Skeletal muscle cell (primary cell): Measurements from ENCODE around the gene TCF12.
A peak's percentile ranks its signal among the peaks of the same experiment; 100 is the strongest.

ENCODE experiments used
- DNase-seq: peaks from one replicate; pipeline ENCODE4 v3.0.0-alpha.2; 2010; ENCODE audit warnings: low read depth
- H3K4me3 ChIP-seq: 2 replicates; pipeline ENCODE4 v1.5.1; 2011; ENCODE audit warnings: low read depth, mild to moderate bottlenecking, control low read depth, low read length, moderate library complexity

TCF12 gene

DNA sequence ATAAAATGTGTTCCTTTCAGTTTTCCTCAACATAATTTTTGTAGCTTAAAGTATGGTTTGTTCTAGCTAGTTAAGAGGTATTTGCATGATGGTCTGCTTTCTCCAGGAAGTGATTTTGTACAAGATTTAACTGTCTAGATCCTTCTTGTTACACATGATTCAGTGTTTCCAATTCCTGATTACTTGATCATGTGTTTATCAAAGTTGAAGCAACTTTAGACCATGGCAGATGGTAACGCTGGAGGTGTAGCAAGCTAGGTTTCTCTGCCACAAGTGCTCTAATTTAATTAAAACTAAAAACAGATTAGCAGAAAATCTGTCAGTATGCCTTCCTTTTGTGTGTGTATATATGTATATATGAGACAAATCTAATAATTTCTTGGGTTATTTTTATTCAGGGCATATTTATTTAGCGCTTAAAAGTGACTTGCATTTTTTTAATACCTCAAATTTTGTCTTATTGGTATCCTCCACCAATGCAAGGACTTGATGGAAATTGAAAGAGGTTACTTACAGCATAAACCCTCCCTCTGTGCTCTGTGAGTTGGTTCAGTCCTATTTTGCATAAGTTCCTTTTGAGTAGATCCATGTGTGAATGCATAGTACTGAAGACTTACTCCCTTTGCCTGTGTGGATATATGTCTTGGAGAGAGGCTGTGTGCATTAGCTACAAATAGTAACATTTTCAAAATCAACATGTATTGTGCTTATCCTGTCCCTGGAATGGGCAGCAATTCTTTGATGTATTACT, 300.6 kb downstream of the TCF12 start:
- H3K4me3 ChIP-seq, result peak overlapping the region; percentile 51

DNA sequence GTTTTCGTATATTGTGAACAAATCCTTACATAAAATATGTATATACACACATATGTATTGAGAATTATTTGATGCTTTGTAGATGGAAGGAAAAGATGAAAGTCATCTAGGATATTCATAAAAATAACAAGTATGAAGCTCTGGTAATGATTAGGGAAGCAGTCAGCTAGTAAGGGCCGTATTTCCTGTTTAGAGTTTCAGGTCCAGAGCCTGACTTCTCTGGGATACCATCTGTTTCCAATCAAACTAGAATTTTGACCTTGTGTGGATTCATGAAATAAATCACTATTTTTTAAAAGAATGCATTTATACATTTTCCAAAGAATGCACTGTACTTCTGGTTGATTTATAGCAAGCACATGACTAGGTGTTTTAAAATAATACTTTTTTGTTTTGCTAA, 301.8 kb downstream of the TCF12 start:
- peak; percentile 36 for DNase-seq
- peak overlapping the region; percentile 51 for H3K4me3 ChIP-seq

More for the DNA sequence above, 300.6 kb downstream of the TCF12 start:
- DNase-seq, result peak; percentile 94

DNA sequence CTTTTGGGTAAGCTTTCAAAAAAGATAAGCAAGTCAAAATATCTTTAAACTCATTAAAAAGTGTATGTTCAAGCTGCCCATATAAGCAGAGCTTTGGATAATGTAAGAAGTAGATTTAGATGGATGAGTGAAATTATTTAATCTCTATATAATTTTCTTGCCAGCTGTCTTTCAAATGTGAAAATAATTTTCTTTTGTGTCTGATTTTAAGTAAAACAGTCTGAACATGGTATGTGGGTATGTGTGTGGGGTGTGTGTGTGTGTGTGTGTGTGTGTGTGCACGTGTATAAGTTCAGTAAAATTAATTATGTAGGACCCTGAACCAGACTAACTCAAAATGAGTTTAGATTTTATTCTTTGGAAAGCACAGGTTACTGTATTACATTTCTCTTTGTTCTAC, 302.7 kb downstream of the TCF12 start:
- no peak for DNase-seq
- peak overlapping the region; percentile 51 for H3K4me3 ChIP-seq

DNA sequence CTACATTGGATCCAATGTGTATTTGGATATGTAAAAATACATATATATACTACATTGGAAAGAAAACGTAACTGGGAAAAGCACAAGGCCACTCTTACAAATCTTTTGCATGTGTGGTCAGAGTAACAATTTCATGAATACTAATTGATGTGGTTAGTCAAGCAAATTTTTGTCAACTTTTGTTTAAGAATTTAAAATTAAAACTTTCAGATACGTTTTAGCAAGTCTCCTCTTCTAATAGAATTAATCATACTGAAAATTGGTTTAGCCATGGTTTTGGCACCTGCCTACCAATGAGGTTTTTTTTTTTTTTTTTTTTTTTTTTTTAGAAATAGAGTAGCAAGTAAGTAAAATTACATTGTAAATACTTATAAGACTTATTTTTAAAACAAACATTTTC, 304.9 kb downstream of the TCF12 start:
- no peak for DNase-seq
- no peak overlapping the region for H3K4me3 ChIP-seq

DNA sequence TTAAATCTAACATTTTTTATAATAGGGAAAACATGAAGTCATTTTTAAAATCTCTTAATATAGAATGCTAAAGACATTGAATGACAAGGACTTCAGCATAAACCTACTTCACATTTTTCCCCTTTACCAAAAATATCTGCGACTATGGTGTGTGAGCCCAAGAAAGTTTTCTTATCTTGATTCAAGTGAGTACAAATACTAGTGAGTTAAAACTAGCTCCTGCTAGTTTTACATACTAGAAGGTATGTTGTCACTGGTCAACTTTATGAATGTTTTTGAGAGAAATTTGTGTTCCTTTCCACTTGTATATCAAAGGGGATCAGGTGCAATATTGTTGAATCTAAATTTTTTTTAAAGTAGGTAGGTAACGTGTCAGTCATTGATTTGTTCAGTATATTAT, 305.4 kb downstream of the TCF12 start:
- H3K4me3 ChIP-seq, result no peak overlapping the region
- DNase-seq, result no peak

DNA sequence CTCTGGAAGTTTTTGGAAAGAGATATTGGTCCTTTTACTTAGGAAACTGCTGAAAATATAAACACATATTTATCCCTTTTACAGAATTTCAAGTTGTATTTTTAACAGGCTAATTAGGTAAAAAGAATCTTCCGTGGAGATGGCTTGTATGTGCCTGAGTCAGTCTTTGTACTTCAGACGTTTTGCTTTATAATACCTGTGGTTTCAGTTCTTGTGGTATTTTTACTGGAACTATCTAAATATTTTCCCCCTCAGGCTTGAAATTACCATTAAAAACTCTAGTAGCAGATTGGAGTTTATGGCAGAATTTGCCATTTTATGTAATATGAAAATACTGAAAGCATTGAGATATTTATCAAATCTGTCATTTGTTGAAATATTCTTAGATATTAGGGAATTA, 306.2 kb downstream of the TCF12 start:
- no peak overlapping the region for H3K4me3 ChIP-seq
- DNase-seq, result no peak

DNA sequence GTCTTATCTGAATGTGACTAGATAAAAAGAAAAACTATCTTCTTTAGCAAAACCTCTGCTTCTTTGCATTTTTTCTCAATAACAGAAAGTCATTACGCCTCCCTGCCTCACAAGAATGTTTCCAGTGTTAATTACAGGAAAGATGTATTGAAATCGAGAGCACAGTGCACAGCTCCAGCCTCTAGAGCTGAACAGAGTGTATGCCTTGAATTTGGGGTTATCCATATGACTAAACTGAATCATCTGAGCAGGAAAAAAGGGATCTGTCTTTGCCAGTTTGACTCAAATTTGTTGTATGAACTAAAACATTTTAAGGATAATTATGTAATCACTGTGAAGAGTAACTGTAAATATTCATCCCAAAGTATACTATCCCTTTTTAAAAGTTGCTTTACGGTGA, 308.7 kb downstream of the TCF12 start:
- DNase-seq, result no peak
- no peak overlapping the region for H3K4me3 ChIP-seq

DNA sequence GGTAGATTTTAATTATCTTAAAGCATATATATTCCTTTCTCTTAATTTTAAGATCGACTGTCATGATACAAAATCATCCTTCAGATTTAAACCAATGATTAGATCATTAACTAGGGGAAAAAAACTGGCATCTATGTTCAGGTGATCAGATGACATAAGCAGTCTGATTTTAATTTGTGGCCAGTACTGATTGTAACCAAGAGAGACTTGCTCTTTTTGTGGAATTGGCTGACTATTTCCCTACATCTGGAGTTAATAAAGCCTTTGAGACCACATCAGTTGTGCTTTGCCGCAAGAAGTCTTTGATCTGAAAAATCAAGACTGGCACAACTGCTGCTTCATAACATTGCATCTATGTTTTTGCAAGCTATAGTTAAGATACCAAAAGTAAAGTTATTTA, 309.5 kb downstream of the TCF12 start:
- no peak overlapping the region for H3K4me3 ChIP-seq
- peak; percentile 44 for DNase-seq

DNA sequence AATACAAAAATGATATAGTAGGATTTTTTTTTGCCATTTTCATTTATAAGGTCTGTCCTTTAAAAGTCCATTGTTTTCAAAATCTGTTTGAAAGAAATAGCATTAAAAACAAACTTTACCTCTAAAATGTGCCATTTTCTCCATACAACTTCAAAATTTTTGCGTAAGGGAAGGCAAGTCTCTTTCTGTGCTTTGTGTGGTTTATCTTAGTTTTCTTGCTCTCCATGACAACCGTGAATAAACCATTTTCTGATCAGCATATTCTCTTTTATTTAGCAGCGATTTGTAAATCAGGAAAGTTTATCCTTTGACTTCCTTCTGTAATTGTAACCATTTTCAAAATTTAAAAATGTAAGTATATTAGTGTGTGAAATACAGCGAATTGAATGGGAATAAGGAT, 310.0 kb downstream of the TCF12 start:
- no peak overlapping the region for H3K4me3 ChIP-seq
- DNase-seq, result no peak

DNA sequence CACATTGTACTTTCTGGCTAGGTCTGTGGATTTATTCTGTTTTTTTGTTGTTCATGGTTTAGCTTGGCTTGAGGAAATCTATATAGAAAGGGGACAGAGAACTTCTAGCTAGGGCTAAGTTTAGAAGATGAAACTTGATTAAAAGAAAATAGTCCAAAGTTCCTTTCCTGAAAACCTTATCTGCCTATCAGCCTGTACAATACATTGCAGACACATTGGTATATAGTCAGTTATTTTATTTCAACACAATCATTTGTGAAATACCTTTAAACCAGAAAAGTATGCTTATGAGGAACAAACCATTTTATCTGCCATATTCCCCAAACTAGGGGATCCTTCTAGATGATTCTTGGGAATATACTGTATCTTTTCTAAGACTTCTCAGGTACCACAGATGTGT, 310.6 kb downstream of the TCF12 start:
- no peak for DNase-seq
- H3K4me3 ChIP-seq, result no peak overlapping the region

DNA sequence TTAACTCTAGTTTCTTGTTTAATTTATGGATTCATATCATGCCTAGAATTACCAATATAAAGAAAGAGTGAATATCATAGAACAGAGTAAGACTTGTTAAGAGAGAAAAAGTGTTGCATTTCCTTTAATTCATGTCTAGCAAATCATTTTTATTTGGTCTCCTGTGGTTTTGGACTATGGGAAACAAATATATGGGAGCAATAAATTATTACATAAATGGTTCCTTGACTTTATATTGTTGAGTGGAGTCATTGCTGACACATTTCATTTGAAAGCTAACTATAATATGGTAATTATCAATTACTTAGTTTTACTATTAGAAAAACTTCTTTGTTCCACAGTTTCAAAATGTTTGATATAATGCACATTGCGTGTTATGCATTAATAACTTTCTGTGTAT, 313.1 kb downstream of the TCF12 start:
- DNase-seq, result no peak
- no peak overlapping the region for H3K4me3 ChIP-seq

DNA sequence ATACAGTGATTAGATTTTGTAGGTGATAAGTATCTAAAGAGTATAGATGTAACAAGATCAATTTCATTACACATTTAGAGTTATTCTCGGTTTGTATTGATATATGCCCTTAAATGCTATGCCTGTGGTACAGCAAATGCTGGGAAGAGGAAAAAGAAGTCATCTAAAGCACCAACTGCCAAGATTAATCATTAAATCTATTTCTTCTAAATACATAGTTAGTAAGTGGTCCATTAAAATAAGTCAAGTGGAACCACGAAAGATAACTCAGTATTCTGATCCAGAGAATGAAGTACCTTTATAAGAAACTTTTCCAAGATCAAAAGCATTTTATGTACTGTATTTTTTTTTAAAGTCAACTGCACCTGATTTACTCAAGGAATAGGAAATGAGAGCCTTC, 315.7 kb downstream of the TCF12 start:
- no peak for DNase-seq
- no peak overlapping the region for H3K4me3 ChIP-seq

DNA sequence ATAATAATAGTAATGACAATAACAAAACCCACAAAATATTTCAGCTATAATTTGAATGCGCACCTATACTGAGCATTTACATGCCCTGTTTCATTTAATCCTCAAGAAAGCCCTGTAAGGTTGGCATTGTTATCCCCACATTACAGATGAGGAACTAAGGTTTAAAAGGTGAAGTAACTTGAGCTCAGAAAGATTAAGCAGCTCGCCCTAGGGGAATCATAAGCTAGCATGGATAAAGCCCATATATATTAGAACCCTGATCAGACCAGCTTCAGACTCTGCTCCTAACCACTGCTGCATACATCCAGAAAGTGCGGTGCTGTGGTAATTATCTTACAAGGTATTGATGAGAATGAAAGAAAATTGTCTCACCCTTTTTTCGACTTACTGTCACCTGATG, 316.7 kb downstream of the TCF12 start:
- H3K4me3 ChIP-seq, result no peak overlapping the region
- DNase-seq, result no peak

DNA sequence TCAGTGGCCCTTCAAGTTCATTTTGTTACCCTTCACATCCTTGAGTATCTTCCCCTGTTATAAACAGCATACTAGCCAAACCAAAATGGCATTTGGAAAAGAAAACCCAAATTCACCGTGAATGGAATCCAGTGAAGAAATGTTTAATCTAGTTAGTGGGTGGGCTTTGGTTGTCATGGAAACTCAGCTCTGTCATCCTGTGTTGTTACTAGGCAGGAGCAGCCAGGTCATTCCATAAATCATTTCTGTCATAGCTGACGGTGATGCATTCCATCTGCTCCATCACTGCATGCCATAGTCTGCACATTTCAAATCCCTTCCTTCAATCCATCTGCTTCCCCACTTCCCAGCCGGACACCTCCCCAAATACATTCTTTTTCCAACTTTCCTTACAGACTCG, 317.4 kb downstream of the TCF12 start:
- no peak overlapping the region for H3K4me3 ChIP-seq
- DNase-seq, result no peak

DNA sequence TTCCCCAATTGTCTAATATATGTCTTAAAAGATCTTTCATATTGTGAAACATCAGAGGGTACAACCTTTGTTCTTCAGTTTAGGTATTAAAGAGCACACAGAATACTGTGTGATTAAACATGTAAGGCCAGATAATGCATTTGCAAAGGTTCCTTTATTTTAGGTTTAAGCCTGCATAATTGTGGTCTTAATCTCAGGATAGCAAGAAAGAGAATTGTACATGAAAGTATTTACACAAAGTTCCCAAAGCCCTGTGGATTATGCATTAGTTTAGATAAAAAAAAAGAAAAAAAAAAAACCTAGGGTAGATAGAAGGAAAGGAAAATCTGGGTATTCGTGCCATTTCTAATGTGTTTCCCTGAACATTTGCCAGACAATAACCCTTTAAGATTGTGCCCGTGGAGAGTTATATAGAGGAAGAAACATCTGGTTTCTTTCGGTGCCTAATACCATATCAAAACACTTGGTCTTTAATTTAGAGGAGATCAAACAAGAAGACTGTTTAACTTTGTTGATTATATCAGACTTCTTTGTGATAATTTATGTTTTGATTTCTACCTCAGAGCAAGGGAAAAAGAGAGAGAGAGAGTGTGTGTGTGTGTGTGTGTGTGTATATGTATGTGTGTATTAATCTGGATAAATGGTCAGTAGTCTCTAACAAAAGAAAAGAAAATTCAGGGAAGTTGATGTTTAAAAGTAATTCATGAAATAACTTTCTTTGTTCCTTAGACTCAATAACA, 318.3 kb downstream of the TCF12 start:
- H3K4me3 ChIP-seq, result no peak overlapping the region
- DNase-seq, result no peak

DNA sequence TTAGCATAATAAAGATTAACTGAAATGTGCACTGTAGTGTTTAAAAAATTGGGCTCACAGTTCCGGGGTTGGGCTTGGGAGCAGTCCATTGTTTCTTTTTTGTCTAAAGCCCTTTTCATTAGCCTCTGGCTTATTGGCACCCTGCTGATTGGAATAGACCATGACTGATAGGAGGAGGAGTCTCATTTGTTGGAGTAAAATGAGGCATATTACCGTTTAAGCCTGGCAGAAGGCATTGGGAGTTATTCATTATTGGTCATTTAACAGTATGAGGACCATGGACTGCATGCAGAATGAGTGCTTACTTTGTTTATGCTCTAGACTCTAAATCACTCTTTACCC, 318.8 kb downstream of the TCF12 start:
- no peak overlapping the region for H3K4me3 ChIP-seq
- no peak for DNase-seq

DNA sequence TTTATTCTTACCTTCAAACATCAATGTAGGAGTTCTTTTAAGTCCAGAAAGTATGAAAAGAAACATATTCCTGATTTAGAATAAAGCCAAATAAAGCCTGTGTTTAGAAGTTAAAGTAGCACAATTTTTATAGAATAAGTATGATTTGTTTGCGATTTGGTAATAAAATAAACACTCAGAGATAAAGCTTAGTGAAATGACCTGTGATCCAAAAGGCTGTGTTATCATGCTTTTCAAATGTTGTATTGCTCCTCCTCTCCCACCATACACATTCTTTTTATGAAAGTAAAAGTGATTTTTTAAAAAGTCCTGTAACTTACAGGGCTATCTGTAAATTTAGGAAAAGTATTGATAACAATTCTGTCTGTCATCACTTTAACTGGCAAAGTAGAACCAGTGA, 319.2 kb downstream of the TCF12 start:
- DNase-seq, result no peak
- no peak overlapping the region for H3K4me3 ChIP-seq

DNA sequence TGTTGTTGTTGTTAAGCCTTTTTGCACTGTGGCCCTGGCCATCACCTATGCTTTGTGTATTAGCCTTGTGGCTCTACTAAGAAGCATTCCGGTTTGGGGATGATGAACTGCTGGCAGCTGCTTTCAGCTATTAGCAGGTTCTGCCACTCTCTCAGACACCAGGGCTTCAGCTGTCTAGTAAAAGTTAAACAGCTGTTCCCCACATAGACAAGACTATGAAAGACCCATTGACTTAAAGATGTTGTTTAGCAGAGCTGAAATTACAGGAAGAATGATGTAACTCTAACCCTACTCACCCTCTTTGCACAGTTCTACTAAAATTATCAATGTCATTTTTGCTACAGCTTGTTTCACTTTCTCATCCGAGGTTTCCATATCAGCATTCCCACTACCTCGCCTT, 326.7 kb downstream of the TCF12 start:
- peak; percentile 58 for DNase-seq
- no peak overlapping the region for H3K4me3 ChIP-seq

DNA sequence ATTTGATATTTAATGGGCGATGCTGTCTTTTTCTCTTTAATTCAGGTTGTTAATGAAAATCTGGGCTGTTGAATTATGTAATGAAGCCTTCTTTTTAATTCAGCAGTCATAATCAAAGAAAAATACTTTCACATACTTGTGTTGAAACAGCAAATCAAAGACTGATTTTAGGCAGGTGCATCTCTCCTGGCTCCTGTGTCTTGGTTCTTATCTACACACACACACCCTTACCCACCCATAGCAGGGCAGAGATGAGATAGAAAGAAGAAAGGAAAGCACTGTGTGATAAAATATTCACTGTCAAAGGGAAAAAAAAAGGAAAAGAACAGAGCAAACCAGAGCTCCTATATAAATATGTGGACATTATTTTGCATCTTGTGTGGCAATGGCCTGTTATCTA, 327.3 kb downstream of the TCF12 start:
- no peak overlapping the region for H3K4me3 ChIP-seq

DNA sequence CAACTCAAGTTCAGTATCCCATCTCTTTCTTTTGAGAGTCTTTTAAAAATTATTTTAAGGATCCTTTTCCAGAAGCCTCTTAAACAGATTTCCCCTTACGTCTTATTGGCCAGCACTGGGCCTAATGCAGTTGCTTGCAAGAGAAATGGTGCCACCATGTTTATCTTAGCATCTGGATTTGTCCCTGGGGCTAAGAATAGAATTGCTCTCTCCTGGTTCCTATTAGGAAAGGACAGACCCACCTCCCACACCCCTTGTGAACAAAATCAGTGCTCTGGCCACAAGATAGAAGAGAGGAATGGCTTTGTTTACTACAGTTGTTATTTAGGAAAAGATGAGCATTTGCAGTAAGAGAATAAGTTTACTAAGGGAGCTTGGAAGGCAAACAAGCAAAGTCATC, 329.6 kb downstream of the TCF12 start:
- DNase-seq, result no peak
- no peak overlapping the region for H3K4me3 ChIP-seq

More for the DNA sequence above, 327.3 kb downstream of the TCF12 start:
- no peak for DNase-seq

DNA sequence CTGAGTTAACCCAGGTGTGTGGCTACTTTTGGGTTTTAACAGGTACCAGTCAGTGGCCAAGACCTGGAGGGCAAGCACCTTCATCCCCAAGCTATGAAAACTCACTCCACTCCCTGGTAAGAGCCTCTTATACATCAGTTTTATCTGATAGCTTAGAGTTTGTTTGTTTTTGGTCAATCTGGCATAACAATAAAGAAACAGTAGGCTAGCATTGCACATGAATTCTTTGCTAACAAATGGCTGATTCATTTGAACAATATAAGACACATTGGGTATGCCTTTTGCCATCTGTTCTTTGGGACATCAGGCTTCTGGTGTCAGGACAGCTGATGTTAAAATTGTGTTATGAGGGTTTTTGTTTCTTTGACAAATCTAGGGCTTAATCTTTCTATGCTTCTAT, 332.9 kb downstream of the TCF12 start:
- H3K4me3 ChIP-seq, result no peak overlapping the region
- peak; percentile 24 for DNase-seq
